GM12892 (cell line): ENCODE data around the gene WDR83.

Experiments used
- POLR2A ChIP-seq: IDR thresholded peaks from 2 replicates; pipeline ENCODE4 v1.6.1; 2011; ENCODE audit warnings: low read depth, low read length, control low read depth
- POLR2AphosphoS5 ChIP-seq: IDR thresholded peaks from 2 replicates; pipeline ENCODE4 v1.6.1; 2011; ENCODE audit warnings: low read depth, low read length, control low read depth
- TAF1 ChIP-seq: IDR thresholded peaks from 2 replicates; pipeline ENCODE4 v1.6.1; 2011; ENCODE audit warnings: low read depth, mild to moderate bottlenecking, control low read depth, low read length, borderline replicate concordance

DNA sequence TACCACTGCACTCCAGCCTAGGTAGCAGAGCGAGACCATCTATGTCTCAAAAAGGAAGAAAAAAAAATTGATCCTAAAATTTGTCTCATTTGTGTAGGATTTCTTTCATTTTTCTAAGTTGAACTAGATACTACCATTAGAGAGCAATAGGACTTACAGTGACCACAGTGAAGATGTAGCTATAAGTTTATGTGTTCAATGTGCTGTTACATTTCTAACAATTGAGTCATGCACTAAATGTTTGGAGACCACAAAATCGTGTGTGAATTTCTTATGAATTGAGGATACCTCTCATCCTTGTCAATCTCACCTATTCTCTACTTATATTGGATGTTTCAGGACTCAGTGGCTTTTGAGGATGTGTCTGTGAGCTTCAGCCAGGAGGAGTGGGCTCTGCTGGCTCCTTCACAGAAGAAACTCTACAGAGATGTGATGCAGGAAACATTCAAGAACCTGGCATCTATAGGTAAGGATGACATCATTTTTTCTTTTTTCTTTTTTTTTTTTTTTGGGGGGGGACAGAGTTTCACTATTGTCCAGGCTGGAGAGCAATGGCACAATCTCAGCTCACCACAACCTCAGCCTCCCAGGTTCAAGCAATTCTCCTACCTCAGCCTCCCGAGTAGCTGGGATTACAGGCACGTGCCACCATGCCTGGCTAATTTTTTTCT is 43.1 kb upstream of the WDR83 start:
- TF ChIP-seq POLR2A (no peak), TAF1 (no peak), POLR2AphosphoS5 (no peak)
